Neural cell (in vitro differentiated cells): ENCODE results near the gene TMEM86A. TPM values are rescaled to one million over a fixed set of nuclear protein-coding genes. Genes with fewer than 3 reads are reported as not detected.

ENCODE experiments used
- H2AFZ ChIP-seq: fragments of 200-600, 300-800 bp; sonication (generic), shearing (Covaris generic); 2 replicates; pipeline ENCODE4 v1.6.0; 2014; ENCODE audit warnings: low read depth, mild to moderate bottlenecking, antibody characterized with exemption, low read length, moderate library complexity
- H3F3A ChIP-seq: fragments of 200-600 bp; shearing (Covaris generic); 2 replicates; pipeline ENCODE4 v1.6.1; 2016; ENCODE audit warnings: mild to moderate bottlenecking, moderate library complexity, mixed read lengths, antibody characterized with exemption, low read length; ENCODE audit not compliant: insufficient read depth, poor library complexity, severe bottlenecking
- H3K27ac ChIP-seq: fragments of 200-600, 300-800 bp; sonication (generic), shearing (Covaris generic); 2 replicates; pipeline ENCODE4 v1.5.1; 2014; ENCODE audit warnings: mild to moderate bottlenecking, low read length, moderate library complexity
- H3K27me3 ChIP-seq: fragments of 300-800, 200-600 bp; sonication (generic), shearing (Covaris generic); 2 replicates; pipeline ENCODE4 v1.6.0; 2014; ENCODE audit warnings: mild to moderate bottlenecking, low read depth, low read length, moderate library complexity; ENCODE audit not compliant: insufficient read depth
- H3K36me3 ChIP-seq: fragments of 300-800, 200-600 bp; sonication (generic), shearing (Covaris generic); 2 replicates; pipeline ENCODE4 v1.5.1; 2014; ENCODE audit warnings: mild to moderate bottlenecking, antibody characterized with exemption, low read length, moderate library complexity; ENCODE audit not compliant: insufficient read depth
- H3K4me2 ChIP-seq: fragments of 300-800, 200-600 bp; sonication (generic), shearing (Covaris generic); 2 replicates; pipeline ENCODE4 v1.6.0; 2014; ENCODE audit warnings: mild to moderate bottlenecking, low read length
- H3K4me3 ChIP-seq: fragments of 300-800, 200-600 bp; sonication (generic), shearing (Covaris generic); 2 replicates; pipeline ENCODE4 v1.5.1; 2014; ENCODE audit warnings: mild to moderate bottlenecking, low read length, moderate library complexity
- H3K79me2 ChIP-seq: fragments of 200-600 bp; shearing (Covaris generic); replicated peaks from 2 replicates; pipeline ENCODE4 v1.6.0; 2014; ENCODE audit warnings: mild to moderate bottlenecking, low read length, moderate library complexity; ENCODE audit not compliant: insufficient read depth
- H3K9ac ChIP-seq: fragments of 300-800, 200-600 bp; sonication (generic), shearing (Covaris generic); 2 replicates; pipeline ENCODE4 v1.6.1; 2016; ENCODE audit warnings: mild to moderate bottlenecking, low read length, mixed read lengths
- H3K9me2 ChIP-seq: fragments of 200-600 bp; shearing (Covaris generic); 2 replicates; pipeline ENCODE4 v1.6.1; 2016; ENCODE audit warnings: mild to moderate bottlenecking, low read length, mixed read lengths; ENCODE audit not compliant: insufficient read depth
- H3K9me3 ChIP-seq: fragments of 200-600, 300-800 bp; sonication (generic), shearing (Covaris generic); 2 replicates; pipeline ENCODE4 v1.6.1; 2016; ENCODE audit warnings: mild to moderate bottlenecking, mixed run types, low read length, moderate library complexity, mixed read lengths
- H4K20me1 ChIP-seq: fragments of 200-600 bp; shearing (Covaris generic); 2 replicates; pipeline ENCODE4 v1.6.1; 2016; ENCODE audit warnings: mild to moderate bottlenecking, mixed run types; ENCODE audit not compliant: insufficient read depth
- CTCF ChIP-seq: fragments of 450-650 bp; IDR thresholded peaks from 2 replicates; pipeline ENCODE4 v1.5.1; 2014; ENCODE audit warnings: antibody characterized with exemption, mild to moderate bottlenecking, moderate library complexity; ENCODE audit not compliant: poor library complexity, severe bottlenecking
- EP300 ChIP-seq: fragments of 450-650 bp; conservative IDR thresholded peaks from 2 replicates; pipeline ENCODE4 v1.6.1; 2014; ENCODE audit warnings: antibody characterized with exemption, mild to moderate bottlenecking, moderate library complexity; ENCODE audit not compliant: poor library complexity, severe bottlenecking
- EZH2 ChIP-seq: fragments of 200-600, 300-800 bp; shearing (Covaris generic), sonication (generic); IDR thresholded peaks from 2 replicates; pipeline ENCODE4 v1.6.1; 2014; ENCODE audit warnings: antibody characterized with exemption, low read length, borderline replicate concordance, mild to moderate bottlenecking; ENCODE audit not compliant: insufficient read depth, poor library complexity, severe bottlenecking
- MXI1 ChIP-seq: fragments of 450-650 bp; conservative IDR thresholded peaks from 2 replicates; pipeline ENCODE4 v1.6.1; 2014; ENCODE audit warnings: antibody characterized with exemption, mild to moderate bottlenecking; ENCODE audit not compliant: poor library complexity, severe bottlenecking
- POLR2AphosphoS5 ChIP-seq: IDR thresholded peaks from 2 replicates; pipeline ENCODE4 v1.6.1; 2012
- RAD21 ChIP-seq: fragments of 450-650 bp; conservative IDR thresholded peaks from 2 replicates; pipeline ENCODE4 v1.6.1; 2014; ENCODE audit warnings: antibody characterized with exemption, mild to moderate bottlenecking, moderate library complexity
- SMC3 ChIP-seq: fragments of 450-650 bp; conservative IDR thresholded peaks from 2 replicates; pipeline ENCODE4 v1.6.1; 2014; ENCODE audit warnings: antibody characterized with exemption, mild to moderate bottlenecking, moderate library complexity; ENCODE audit not compliant: poor library complexity
- TAF1 ChIP-seq: IDR thresholded peaks from 2 replicates; pipeline ENCODE4 v1.6.1; 2012; ENCODE audit warnings: low read depth
- polyA plus RNA-seq: library from polyadenylated mRNA; depleted of rRNA; stranded (reverse); fragments of >200 nt; gene quantifications from 2 replicates; pipeline ENCODE4 v1.2.3, GENCODE V29; 2014
- TF ChIP-seq, protein P1 (sequence below): IDR thresholded peaks from 2 replicates; pipeline ENCODE4 v1.6.1; 2012; ENCODE audit warnings: borderline replicate concordance

Gene TMEM86A
- polyA plus RNA-seq, 1 donor from 2014 or later: 3.3 TPM

GRCh38 chr11:18709414-18709813 lies 10.8 kb downstream of the TMEM86A start:
- Histone ChIP-seq H3K4me3 (no peak overlapping the region), H3K36me3 (no peaks in the 10 kb centered on the region), H4K20me1 (no peaks in the 10 kb centered on the region), H3K79me2 (no peaks in the 10 kb centered on the region), H2AFZ (no peak overlapping the region), H3K9ac (no peak overlapping the region), H3F3A (no peaks in the 10 kb centered on the region), H3K27ac (no peak overlapping the region), H3K9me2 (no peaks in the 10 kb centered on the region), H3K9me3 (no peaks in the 10 kb centered on the region), H3K4me2 (no peak overlapping the region), H3K27me3 (no peaks in the 10 kb centered on the region)
- TF ChIP-seq CTCF: no peak
- TF ChIP-seq, protein P1, sequence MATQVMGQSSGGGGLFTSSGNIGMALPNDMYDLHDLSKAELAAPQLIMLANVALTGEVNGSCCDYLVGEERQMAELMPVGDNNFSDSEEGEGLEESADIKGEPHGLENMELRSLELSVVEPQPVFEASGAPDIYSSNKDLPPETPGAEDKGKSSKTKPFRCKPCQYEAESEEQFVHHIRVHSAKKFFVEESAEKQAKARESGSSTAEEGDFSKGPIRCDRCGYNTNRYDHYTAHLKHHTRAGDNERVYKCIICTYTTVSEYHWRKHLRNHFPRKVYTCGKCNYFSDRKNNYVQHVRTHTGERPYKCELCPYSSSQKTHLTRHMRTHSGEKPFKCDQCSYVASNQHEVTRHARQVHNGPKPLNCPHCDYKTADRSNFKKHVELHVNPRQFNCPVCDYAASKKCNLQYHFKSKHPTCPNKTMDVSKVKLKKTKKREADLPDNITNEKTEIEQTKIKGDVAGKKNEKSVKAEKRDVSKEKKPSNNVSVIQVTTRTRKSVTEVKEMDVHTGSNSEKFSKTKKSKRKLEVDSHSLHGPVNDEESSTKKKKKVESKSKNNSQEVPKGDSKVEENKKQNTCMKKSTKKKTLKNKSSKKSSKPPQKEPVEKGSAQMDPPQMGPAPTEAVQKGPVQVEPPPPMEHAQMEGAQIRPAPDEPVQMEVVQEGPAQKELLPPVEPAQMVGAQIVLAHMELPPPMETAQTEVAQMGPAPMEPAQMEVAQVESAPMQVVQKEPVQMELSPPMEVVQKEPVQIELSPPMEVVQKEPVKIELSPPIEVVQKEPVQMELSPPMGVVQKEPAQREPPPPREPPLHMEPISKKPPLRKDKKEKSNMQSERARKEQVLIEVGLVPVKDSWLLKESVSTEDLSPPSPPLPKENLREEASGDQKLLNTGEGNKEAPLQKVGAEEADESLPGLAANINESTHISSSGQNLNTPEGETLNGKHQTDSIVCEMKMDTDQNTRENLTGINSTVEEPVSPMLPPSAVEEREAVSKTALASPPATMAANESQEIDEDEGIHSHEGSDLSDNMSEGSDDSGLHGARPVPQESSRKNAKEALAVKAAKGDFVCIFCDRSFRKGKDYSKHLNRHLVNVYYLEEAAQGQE: no peak
- TF ChIP-seq SMC3: no peak
- no peak for TF ChIP-seq EP300
- no peak for TF ChIP-seq POLR2AphosphoS5
- TF ChIP-seq RAD21: no peak
- TF ChIP-seq MXI1: no peak
- TF ChIP-seq EZH2: no peak
- TF ChIP-seq TAF1: no peak

- Histone ChIP-seq H3K36me3 (no peaks in the 10 kb centered on the region), H3K79me2 (no peaks in the 10 kb centered on the region), H3K27me3 (no peaks in the 10 kb centered on the region), H3K4me3 (no peak overlapping the region), H3K9ac (no peak overlapping the region), H3K27ac (no peak overlapping the region), H4K20me1 (no peaks in the 10 kb centered on the region), H3K4me2 (no peak overlapping the region), H2AFZ (no peak overlapping the region), H3K9me2 (no peaks in the 10 kb centered on the region), H3F3A (no peaks in the 10 kb centered on the region), H3K9me3 (no peaks in the 10 kb centered on the region)
- TF ChIP-seq MXI1 (no peak), EP300 (no peak), TAF1 (no peak), SMC3 (no peak), EZH2 (no peak), RAD21 (no peak), CTCF (no peak), POLR2AphosphoS5 (no peak)
- TF ChIP-seq, protein P1: no peak
Observed at GRCh38 chr11:18710545-18710944, 12.0 kb downstream of the TMEM86A start.
